Activated CD8-positive, alpha-beta memory T cell treated with anti-CD3 and anti-CD28 coated beads for 48 hours (primary cell): ENCODE results near the gene RPS6KC1.
"Not testable (repeated sequence)": the region's sequence is repeated elsewhere in the genome, so short reads cannot be mapped to it uniquely, and the experiment has no call there.

Experiments
- DNase-seq, 3 experiments: peaks; one replicate each; pipeline ENCODE4 v3.0.0-alpha.2; 2020; ENCODE audit warnings: low read depth in 2 of 3, low spot score in 2 of 3

RPS6KC1 gene

GRCh38 chr1:213054733-213055591 lies 3.9 kb downstream of the RPS6KC1 start:
- no peak for DNase-seq

GRCh38 chr1:213055767-213056166 lies 4.7 kb downstream of the RPS6KC1 start:
- no peak for DNase-seq

GRCh38 chr1:213057264-213058059 lies 6.4 kb downstream of the RPS6KC1 start:
- no peak for DNase-seq

- no peak for DNase-seq
Measured at GRCh38 chr1:213060836-213061235, 9.8 kb downstream of the RPS6KC1 start.

GRCh38 chr1:213061263-213061662 lies 10.2 kb downstream of the RPS6KC1 start:
- DNase-seq, result no peak

- DNase-seq, result no peak
Measured at GRCh38 chr1:213065800-213066199, 14.8 kb downstream of the RPS6KC1 start.

- DNase-seq, result no peak
Measured at GRCh38 chr1:213066363-213066762, 15.3 kb downstream of the RPS6KC1 start.

GRCh38 chr1:213067352-213067751 lies 16.3 kb downstream of the RPS6KC1 start:
- no peak for DNase-seq

- DNase-seq, result no peak
Measured at GRCh38 chr1:213070406-213070805, 19.4 kb downstream of the RPS6KC1 start.

- no peak for DNase-seq
Measured at GRCh38 chr1:213075725-213076124, 24.7 kb downstream of the RPS6KC1 start.

- no peak for DNase-seq
Measured at GRCh38 chr1:213082420-213083111, 31.5 kb downstream of the RPS6KC1 start.

- no peak for DNase-seq
Measured at GRCh38 chr1:213083112-213083445, 32.0 kb downstream of the RPS6KC1 start.

GRCh38 chr1:213087911-213088310 lies 36.9 kb downstream of the RPS6KC1 start:
- no peak for DNase-seq

- DNase-seq, result no peak
Measured at GRCh38 chr1:213089924-213090677, 39.1 kb downstream of the RPS6KC1 start.

GRCh38 chr1:213094446-213094845 lies 43.4 kb downstream of the RPS6KC1 start:
- DNase-seq, result no peak

- DNase-seq, result no peak
Measured at GRCh38 chr1:213095467-213095866, 44.4 kb downstream of the RPS6KC1 start.

GRCh38 chr1:213099682-213100399 lies 48.8 kb downstream of the RPS6KC1 start:
- DNase-seq, result no peak

GRCh38 chr1:213100565-213100964 lies 49.5 kb downstream of the RPS6KC1 start:
- not testable (repeated sequence) for DNase-seq

GRCh38 chr1:213103377-213104306 lies 52.6 kb downstream of the RPS6KC1 start:
- DNase-seq, result no peak
